SK-N-DZ (cell line): Measurements from ENCODE around the gene OR4D2. TPM values are rescaled to one million over a fixed set of nuclear protein-coding genes. Genes with fewer than 3 reads are reported as not detected.
"Not testable (repeated sequence)": the region's sequence is repeated elsewhere in the genome, so short reads cannot be mapped to it uniquely, and the experiment has no call there.

Experiments used
- DNase-seq: peaks from one replicate; pipeline ENCODE4 v3.0.0-alpha.2; 2015; ENCODE audit warnings: low spot score
- polyA plus RNA-seq, 2 experiments: library from polyadenylated mRNA; depleted of rRNA; stranded (reverse); fragments of >200 nt; gene quantifications; 2 replicates each; pipeline ENCODE4 v1.2.3, GENCODE V29; 2014

The OR4D2 gene
- polyA plus RNA-seq (2014; cell fraction: cytosol; rRNA removed) = not detected in 2 replicates
- polyA plus RNA-seq (2014; cell fraction: nucleus; rRNA removed) = not detected in 2 replicates

DNA sequence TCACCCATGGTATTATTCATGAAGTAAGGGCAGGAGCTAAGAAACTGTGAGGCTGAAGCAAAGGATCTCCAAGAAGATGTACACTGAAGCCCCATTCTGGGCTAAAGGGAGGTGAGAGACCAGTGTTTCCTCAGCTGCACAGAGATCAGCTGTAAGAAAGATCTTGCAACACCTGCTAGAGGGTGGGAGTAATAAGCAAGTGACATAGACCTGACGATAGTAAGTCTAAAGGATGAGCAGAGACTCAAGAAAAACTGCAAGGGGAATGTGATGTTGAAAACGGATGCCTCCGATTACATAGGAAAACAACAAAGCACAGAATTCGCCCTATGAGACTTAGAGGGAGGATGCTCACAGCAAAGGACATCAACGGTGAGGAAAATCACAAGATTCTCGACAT lies at the start of gene OR4D2:
Gene OR4D2 (plus strand): TSS at position 301 of the 400 bp plus-strand sequence. CDS start 2,674 bp downstream, outside the sequence.
- no peak for DNase-seq

- no peak for DNase-seq
These were observed 49.4 kb upstream of the OR4D2 start for GRCh38 chr17:58117382-58117781.

- no peak for DNase-seq
These were observed 47.3 kb upstream of the OR4D2 start for GRCh38 chr17:58119491-58119890.

DNA sequence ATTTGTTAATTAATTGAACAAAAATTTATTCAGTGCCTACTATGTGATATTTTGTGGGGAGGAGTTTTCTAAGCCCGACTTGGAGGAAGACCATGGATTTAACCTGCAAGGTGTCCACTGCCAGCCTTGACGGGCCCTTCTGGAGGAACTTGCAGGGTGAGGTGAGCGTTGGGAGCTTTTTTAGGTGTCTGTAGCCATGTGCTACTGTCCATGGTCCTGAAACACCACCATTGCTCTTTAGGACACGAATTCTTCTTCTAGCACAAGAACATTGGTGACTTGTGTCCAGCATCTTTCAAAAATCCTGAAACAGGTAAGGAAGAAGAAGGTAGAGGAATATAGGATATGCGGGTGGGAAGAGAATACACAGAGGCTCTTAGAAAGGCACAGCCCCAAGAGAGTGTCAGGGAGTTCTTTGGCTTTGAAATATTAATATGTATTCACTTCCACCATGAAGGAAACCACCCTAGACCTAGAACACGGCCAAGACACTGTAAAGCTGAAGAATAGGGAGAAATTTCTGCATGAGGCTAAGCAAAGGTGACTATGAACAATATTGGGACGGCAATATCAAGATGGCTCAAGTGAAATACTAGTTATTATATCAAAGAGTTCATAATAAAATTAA lies 46.5 kb upstream of the OR4D2 start:
- DNase-seq = no peak

- DNase-seq = peak; percentile 51
These were observed 44.9 kb upstream of the OR4D2 start for GRCh38 chr17:58121925-58122324.

- no peak for DNase-seq
These were observed 38.9 kb upstream of the OR4D2 start for GRCh38 chr17:58127846-58128245.

DNA sequence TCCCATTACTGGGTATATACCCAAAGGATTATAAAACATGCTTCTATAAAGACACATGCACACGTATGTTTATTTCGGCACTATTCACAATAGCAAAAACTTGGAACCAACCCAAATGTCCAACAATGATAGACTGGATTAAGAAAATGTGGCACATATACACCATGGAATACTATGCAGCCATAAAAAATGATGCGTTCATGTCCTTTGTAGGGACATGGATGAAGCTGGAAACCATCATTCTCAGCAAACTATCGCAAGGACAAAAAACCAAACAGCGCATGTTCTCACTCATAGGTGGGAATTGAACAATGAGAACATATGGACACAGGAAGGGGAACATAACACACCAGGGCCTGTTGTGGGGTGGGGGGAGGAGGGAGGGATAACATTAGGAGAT lies 34.1 kb upstream of the OR4D2 start:
- not testable (repeated sequence) for DNase-seq

- peak; percentile 36 for DNase-seq
These were observed 30.0 kb upstream of the OR4D2 start for GRCh38 chr17:58136669-58137279.

DNA sequence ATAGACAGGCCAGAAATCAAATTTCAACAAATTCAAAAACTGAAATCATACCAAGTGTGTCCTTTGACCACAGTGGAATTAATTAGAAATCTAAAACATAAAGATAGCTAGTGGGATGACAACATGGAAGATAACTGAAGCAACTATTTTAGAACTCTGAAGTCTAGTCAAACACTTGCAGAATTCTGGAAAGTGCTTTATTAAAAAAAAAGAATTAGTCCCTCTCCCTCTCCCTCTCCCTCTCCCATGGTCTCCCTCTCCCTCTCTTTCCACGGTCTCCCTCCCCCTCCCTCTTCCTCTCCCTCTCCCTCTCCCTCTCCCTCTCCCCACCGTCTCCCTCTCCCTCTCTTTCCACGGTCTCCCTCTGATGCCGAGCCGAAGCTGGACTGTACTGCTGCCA lies 25.3 kb upstream of the OR4D2 start:
- no peak for DNase-seq

- DNase-seq = not testable (repeated sequence)
These were observed 23.4 kb upstream of the OR4D2 start for GRCh38 chr17:58143335-58143734.

GRCh38 chr17:58144801-58145200 lies 22.0 kb upstream of the OR4D2 start:
- no peak for DNase-seq

DNA sequence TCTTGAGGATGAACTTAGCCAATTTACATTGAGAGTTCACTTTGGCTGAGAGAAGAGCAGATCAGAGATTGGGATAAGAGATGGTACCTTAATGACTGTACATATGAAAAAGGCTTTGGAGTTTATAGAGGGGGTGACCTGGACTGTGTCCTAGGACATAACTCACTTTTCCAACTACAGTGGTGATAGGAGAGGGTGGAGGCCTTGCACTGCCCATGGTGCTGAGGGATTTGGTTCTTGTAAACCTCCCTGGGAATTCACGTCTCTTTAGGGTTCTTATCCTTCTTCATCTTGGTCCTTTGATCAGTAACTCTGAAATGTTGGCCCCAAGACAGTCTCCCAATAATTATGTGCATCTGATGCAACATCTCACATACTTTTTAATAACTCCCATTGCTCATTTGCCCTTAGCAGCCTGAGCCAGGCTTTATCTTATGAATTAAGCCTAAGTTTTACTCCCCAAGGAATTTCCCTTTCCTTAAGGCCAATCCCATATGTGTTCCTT lies 18.8 kb upstream of the OR4D2 start, which contains the start of gene OR4D1:
Gene OR4D1 (plus strand): TSS at position 455 of the 505 bp plus-strand sequence. CDS start 6,770 bp downstream, outside the sequence.
- no peak for DNase-seq

GRCh38 chr17:58148609-58149008 lies 18.2 kb upstream of the OR4D2 start:
- no peak for DNase-seq

DNA sequence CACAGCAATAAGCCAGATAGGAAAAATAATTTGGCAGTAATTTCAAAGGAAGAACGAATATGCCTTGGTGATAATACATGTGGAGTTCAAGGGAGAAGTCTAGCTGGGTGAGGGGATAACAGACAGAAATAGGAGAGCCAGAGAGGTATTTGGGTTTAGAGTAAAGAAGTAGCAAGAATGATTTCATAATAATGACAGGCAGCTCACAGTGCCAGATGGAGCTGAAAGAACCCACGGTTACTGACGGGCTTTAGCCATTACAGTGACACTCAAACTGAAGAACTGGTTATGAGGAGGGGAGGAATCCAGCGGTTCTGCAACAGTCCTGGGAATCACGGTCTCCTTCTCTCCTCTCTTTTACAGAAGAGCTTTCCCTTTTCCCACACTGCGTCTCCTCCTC lies 16.4 kb upstream of the OR4D2 start:
- no peak for DNase-seq

DNA sequence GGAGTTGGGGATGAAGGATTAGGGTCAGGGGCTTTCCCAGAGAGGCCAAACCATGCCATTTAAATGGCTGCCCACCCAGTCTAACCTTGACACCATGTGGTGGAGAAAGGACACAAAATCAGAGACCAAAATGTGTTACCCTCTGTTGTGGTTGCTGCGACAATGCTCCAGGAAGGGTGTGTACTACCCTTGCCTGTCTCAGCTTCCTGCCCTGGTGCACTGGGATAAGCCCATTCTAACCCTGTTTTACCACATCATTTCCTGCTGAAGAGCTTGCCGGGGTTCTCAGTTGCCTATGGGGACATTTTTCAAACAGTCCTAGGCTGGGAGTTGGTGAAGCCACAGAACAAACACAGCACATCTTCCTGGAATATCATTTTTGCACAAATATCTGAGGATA lies 13.7 kb upstream of the OR4D2 start:
- no peak for DNase-seq

- no peak for DNase-seq
These were observed 13.1 kb upstream of the OR4D2 start for GRCh38 chr17:58153671-58154070.

DNA sequence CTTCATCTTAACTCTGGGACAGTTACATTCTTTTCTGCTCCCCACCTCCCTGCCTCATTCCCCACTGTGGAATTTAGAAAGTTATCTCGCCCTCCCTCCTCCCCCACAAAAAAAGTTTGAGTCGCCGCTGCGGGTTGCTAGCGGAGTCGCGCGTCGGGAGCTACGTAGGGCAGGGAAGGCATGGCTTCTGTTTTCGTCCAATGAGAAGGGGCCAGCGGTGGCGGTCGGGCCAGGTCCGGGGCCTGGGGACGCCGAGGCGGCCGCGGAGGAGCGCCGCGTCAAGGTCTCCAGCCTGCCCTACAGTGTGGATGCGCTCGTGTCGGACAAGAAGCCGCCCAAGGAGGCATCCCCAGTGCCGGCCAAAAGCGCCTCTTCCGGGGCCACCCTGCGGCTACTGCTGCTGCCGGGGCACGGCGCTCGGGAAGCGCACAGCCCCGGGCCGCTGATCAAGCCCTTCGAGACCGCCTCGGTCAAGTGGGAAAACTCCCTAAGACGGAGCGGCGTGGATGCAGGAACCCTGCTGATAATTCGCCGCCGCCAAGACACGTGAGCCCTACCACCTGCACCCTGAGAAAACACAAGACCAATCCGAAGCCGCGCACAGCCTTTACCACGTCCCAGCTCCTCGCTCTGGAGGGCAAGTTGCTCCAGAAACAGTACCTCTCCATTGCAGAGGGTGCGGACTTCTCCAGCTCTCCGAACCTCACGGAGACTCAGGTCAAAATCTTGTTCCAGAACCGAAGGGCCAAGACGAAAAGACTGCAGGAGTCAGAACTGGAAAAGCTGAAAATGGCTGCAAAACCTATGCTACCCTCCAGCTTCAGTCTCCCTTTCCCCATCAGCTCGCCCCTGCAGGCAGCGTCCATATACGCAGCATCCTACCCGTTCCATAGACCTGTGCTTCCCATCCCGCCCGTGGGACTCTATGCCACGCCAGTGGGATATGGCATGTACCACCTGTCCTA lies 9.7 kb upstream of the OR4D2 start:
- peak; percentile 43 for DNase-seq

DNA sequence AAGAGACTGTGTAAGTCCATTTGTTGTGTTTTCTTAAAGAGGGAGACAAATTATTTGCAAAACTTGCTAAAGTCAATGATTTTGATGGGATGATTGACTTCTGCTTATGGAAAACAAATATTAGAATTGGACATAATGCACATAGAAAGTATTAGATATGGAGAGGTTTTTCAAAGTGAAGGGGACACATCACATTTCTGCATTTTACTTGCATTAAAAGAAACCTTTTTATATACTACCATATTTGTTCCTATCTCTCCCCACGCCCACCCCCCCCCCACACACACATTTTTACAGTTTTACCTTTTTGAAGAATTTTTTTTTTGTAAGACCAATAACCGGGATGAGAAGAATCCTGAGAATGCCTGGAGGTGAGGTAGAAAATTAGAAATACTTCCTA lies 8.6 kb upstream of the OR4D2 start:
- no peak for DNase-seq

GRCh38 chr17:58161566-58161965 lies 5.2 kb upstream of the OR4D2 start:
- DNase-seq = no peak

GRCh38 chr17:58165981-58166380 lies 801 bp upstream of the OR4D2 start:
- no peak for DNase-seq

DNA sequence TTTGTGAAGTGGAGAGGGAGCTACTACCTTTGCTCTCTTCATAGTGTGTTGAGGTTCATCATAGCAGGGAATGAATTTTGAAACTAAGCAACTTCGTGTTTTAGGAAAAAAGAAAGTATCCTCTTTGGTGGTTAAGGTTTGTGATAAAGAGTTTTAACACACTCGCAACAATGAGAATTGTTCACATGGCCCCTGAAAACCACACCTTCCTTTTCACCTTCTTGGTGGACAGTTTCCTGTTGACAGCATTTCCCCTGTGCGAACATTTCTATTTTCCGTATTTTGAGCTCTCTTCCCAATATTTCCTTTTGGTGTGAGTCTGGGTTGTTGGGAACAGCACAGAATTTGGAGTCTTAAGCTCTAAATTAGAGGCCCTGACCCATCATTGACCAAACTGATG lies 3.8 kb downstream of the OR4D2 start:
- DNase-seq = no peak
